ENCODE data around the gene LRRFIP1. TPM values are rescaled to one million over a fixed set of nuclear protein-coding genes. Genes with fewer than 3 reads are reported as not detected.

LRRFIP1 gene
- total and polyA plus RNA-seq, 2 of the 13 experiments (the other 11 are each of a cell fraction or from before 2014, with no cell fraction given) = 15.9 to 40.5 TPM

GRCh38 chr2:237601453-237602116 lies 25.8 kb upstream of the LRRFIP1 start (continued):
- TF ChIP-seq ZBTB37 (CRISPR knock-in tag; IDR thresholded peaks at IDR 0.05) (peak; percentile 80), MZF1 (CRISPR knock-in tag; IDR thresholded peaks at IDR 0.05; ENCODE audit: borderline replicate concordance) (no peak), FOXO1 (CRISPR knock-in tag; IDR thresholded peaks at IDR 0.05) (peak; percentile 43), ZNF614 (CRISPR knock-in tag; IDR thresholded peaks at IDR 0.05; ENCODE audit: borderline replicate concordance) (peak; percentile 66), ZNF776 (CRISPR knock-in tag; IDR thresholded peaks at IDR 0.05) (0 out of 2 replicates have a peak, but pooled peaks have one; percentile 39), RFX3 (CRISPR knock-in tag; IDR thresholded peaks at IDR 0.05) (no peak), ZSCAN9 (CRISPR knock-in tag; IDR thresholded peaks at IDR 0.05; ENCODE audit: borderline replicate concordance) (peak; percentile 72), PATZ1 (CRISPR knock-in tag; IDR thresholded peaks at IDR 0.05) (peak; percentile 63), NFYC (CRISPR knock-in tag; IDR thresholded peaks at IDR 0.05) (no peak; the same call in 1 of the 2 replicates), NKX3-1 (CRISPR knock-in tag; IDR thresholded peaks at IDR 0.05) (no peak; the same call in 1 of the 2 replicates), ATF3 (CRISPR knock-in tag; IDR thresholded peaks at IDR 0.05) (no peak), MIER2 (CRISPR knock-in tag; IDR thresholded peaks at IDR 0.05) (no peak), BRD4 (CRISPR knock-in tag; IDR thresholded peaks at IDR 0.05) (peak; percentile 15; the same call in 1 of the 2 replicates), ZNF572 (CRISPR knock-in tag; IDR thresholded peaks at IDR 0.05) (0 out of 2 replicates have a peak, but pooled peaks have one; percentile 8), ZNF256 (CRISPR knock-in tag; conservative IDR thresholded peaks at IDR 0.05) (no peak), ZNF12 (CRISPR knock-in tag; IDR thresholded peaks at IDR 0.05) (peak; percentile 93), ADNP (CRISPR knock-in tag; IDR thresholded peaks at IDR 0.05) (no peak), USF2 (IDR thresholded peaks at IDR 0.05; ENCODE audit: low read depth, low read length) (no peak; the same call in 1 of the 2 replicates), USF2 (CRISPR knock-in tag; IDR thresholded peaks at IDR 0.05; ENCODE audit: borderline replicate concordance) (peak; percentile 43; the same call in 1 of the 2 replicates), GLI4 (CRISPR knock-in tag; IDR thresholded peaks at IDR 0.05; ENCODE audit: borderline replicate concordance) (no peak), KAT8 (CRISPR knock-in tag; IDR thresholded peaks at IDR 0.05) (peak; percentile 76; the same call in 1 of the 2 replicates), ZSCAN25 (CRISPR knock-in tag; IDR thresholded peaks at IDR 0.05) (0 out of 2 replicates have a peak, but pooled peaks have one; percentile 7), ATAD3A (CRISPR knock-in tag; IDR thresholded peaks at IDR 0.05) (no peak; the same call in 1 of the 2 replicates), ZNF639 (CRISPR knock-in tag; conservative IDR thresholded peaks at IDR 0.05) (no peak)

Data from HepG2 (cell line).